Brain pericyte (primary cell): ENCODE results near the gene PDS5A.
"Not testable (repeated sequence)": the region's sequence is repeated elsewhere in the genome, so short reads cannot be mapped to it uniquely, and the experiment has no call there.

Experiments
- DNase-seq: peaks from one replicate; pipeline ENCODE4 v3.0.0-alpha.2; 2012; ENCODE audit warnings: low read depth, low spot score

PDS5A gene

DNA sequence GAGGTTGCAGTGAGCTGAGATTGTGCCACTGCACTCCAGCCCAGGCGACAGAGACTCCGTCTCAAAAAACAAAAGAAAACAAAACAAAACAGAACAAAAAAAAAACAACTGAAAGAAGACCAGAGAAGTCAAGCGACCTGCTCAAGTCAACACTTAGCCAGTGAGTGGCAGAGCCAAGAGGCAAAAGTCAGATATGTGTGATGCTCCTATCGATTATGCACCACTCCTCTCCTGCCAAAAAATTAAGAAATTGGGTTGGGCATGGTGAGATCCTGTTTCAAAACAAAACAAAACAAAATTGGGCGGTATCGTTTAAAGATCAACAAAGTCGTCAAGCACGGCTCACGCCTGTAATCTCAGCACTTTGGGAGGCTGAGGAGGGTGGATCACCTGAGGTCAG lies 137.7 kb downstream of the PDS5A start:
- no peak for DNase-seq

DNA sequence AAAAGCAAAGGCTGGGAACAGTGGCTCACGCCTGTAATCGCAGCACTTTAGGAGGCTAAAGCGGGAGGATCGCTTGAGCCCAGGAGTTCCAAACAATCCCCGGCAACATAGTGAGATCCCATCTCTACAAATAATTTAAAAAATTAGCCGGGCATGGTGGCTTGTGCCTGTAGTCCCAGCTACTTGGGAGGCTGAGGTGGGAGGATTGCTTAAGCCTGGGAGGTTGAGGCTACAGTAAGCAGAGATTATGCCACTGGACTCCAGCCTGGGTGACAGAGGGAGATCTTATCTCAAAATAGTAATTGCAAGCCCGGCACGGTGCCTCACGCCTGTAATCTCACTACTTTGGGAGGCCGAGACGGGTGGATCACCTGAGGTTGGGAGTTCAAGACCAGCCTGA lies 139.3 kb downstream of the PDS5A start:
- DNase-seq: not testable (repeated sequence)

DNA sequence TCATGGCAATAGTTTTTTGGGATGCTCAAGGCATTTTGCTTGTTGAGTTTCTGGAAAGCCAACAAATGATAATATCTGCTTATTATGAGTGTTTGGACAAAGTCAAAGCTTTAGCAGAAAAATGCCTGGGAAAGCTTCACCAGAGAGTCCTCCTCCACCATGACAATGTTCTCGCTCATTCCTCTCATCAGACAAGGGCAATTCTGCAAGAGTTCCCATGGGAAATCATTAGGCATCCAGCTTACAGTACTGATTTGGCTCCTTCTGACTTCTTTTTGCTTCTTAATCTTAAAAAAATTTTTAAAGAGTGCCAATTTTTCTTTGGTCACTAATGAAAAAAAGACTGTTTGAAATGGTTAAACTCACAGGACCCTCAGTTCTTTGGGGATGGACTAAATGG lies 143.4 kb downstream of the PDS5A start:
- DNase-seq: no peak

DNA sequence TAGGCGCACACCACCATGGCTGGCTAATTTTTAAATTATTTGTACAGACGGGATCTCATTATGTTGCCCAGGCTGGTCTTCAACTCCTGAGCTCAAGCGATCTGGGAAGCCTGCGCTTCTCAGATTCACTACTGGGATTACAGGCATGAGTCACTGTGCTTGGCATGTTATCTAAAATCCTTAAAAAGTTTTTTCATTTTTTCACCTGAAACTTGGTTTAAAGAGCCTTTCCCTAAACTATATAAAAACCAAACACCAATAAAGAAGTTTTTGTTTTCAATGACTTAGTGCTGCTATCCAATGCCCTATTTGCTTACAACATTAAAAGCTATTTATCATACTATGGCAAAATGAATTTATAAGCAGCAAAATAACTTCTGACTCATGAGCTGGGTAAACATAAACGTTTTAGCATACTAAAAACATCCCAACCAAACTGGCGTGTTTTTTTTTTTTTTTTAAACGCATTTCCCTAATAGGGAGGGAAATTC lies 151.9 kb downstream of the PDS5A start:
- DNase-seq: no peak

DNA sequence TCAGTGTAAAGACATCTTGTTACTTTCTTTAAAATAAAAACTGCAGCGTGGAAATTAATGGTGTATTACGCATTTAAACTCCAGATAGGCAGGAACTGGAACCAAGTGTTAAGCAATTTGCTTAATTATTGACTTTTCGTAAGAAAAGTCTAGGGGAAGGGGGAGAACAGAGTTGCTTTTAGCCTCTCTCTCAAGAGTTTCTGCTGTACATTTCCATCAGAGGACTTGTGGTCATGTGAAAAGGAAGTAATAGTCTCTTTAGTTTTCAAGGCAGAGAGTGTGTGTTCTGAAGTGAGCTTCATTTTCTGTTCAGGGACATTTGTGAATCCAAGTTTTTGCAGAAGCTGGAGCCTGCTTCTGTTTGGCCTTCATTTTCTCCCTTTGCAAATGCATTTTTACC lies 152.6 kb downstream of the PDS5A start:
- no peak for DNase-seq

DNA sequence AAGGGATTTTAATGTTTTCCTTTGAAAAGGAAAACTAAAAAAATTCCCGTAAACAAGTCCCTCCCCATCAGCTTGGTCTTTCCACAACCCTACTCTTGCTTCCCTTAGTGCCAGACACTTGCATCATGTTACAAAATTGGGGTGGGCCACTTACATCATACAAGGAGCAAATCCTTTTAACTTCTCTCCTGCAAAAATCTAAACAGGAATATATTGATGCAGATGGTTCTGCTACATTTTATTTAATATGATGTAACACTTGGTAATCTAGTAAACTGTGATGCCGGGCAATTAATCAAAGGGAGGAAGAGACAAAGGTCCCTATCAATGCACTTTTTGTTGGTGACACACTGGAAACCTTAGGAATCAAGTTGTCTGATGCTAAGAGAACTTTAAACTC lies 154.5 kb downstream of the PDS5A start:
- no peak for DNase-seq

DNA sequence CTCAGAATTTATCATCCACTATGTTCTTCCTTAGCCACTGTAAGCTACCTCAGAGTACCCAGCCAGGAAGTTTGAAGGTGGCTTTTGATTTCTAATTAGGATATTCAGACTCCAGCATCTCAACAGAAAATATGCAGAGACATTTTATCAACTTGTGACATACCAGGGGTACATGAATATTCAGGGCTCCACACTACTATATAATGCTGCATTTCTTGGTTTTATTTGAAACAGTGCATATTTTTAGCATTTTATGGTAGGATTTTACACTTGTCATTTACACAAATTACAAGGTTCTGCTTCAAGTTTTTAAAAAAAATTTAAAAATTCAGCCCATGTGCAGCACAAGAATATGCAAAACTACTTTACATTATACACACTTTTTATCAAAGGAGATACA lies 155.0 kb downstream of the PDS5A start:
- no peak for DNase-seq

DNA sequence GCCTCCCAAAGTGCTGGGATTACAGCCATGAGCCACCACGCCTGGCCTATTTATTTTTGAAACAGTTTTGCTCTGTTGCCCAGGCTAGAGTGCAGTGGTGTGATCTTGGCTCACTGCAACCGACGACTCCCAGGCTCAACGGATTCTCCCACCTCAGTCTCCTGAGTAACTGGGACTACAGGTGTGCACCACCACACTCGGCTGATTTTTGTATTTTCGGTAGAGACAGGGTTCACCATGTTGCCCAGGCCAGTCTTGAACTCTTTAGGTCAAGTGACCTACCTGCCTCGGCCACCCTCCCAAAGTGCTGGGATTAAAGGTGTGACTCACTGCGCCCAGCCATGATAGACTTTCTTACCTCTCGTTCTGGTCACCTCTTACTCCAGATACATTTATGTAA lies 155.8 kb downstream of the PDS5A start:
- no peak for DNase-seq

DNA sequence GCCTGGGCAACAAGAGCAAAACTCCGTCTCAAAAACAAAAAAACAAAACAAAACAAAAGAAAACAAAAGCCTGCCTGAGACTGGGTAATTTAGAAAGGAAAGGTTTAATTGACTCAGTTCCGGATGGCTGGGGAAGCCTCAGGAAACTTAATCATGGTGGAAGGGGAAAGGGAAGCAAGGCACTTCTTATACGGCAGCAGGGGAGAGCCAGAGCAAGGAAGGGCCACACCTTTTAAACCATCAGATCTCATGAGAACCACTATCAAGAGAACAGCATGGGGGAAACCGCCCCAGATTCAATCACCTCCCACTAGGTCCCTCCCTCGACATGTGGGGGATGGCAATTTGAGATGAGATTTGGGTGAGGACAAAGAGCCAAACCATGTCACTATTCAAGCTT lies 157.5 kb downstream of the PDS5A start:
- no peak for DNase-seq

DNA sequence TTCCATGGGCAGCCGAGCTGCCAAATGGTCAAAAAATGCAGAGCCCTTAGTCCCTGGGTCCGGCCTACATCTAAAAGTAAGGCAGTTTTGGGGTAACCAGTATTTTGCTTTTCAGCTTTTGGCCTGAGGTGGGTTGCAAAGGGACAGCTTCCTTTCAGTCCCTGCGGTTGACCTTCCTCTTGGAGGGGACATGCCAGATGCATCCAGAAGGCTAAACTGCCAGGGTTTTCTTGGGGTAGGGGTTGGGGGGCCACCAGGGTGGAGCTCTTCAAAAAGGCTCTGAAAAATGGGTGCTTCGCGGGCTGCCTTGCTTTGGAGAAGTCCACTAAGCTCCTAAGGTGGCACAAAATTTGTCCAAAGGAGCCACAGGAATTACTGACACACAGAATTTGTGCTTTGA lies 159.1 kb downstream of the PDS5A start:
- no peak for DNase-seq

DNA sequence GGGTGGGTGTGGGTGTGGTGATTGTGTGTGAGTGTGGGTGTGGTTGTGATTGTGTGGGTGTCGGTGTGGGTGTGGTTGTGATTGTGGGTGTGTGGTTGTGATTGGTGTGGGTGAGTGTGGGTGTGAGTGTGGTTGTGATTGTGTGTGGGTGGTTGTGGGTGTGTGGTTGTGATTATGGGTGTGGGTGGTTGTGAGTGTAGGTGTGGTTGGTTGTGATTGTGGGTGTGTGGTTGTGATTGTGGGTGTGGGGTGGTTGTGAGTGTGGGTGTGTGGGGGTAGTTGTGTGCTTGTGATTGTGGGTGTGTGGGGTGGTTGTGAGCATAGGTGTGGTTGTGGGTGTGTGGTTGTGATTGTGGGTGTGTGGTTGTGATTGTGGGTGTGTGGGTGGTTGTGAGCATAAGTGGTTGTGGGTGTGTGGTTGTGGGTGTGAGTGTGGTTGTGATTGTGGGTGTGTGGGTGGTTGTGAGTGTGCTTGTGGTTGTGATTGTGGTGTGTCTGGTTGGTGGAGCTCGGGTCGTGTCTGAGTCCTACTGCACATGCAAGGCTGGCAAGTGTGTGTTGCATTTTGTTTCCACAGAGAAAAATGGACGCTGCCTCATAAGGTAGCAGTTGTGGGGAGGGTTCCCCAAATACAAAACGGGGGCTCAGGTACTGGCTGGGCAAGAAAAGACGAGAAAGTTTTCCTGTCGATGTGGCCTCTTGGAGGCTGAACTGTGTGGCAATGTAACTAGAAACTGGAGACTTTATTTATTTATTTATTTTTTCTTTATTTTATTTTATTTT lies 163.1 kb downstream of the PDS5A start:
- DNase-seq: no peak

DNA sequence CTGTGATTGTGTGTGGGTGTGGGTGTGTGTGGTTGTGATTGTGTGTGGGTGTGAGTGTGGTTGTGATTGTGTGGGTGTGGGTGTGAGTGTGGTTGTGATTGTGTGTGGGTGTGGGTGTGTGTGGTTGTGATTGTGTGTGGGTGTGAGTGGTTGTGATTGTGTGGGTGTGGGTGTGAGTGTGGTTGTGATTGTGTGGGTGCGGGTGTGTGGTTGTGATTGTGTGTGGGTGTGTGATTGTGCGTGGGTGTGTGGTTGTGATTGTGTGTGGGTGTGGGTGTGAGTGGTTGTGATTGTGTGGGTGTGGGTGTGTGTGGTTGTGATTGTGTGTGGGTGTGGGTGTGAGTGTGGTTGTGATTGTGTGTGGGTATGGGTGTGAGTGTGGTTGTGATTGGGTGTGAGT lies 163.9 kb downstream of the PDS5A start:
- not testable (repeated sequence) for DNase-seq

DNA sequence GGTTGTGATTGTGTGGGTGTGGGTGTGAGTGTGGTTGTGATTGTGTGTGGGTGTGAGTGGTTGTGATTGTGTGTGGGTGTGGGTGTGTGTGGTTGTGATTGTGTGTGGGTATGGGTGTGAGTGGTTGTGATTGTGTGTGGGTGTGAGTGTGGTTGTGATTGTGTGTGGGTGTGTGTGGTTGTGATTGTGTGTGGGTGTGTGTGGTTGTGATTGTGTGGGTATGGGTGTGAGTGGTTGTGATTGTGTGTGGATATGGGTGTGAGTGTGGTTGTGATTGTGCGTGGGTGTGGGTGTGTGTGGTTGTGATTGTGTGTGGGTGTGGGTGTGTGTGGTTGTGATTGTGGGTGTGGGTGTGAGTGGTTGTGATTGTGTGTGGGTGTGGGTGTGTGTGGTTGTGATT lies 164.7 kb downstream of the PDS5A start:
- not testable (repeated sequence) for DNase-seq

DNA sequence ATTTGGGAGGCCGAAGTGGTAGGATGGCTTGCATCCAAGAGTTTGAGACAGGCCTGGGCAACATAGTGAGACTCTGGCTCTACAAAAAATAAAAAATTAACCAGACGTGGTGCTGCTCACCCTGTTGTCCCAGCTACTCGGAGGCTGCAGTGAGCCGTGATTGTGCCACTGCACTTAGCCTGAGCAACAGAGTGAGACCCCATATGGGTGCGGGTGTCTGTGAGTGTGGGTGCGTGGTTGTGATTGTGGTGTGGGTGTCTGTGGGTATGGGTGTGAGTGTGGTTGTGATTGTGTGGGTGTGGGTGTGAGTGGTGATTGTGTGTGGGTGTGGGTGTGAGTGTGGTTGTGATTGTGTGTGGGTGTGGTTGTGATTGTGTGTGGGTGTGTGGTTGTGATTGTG lies 165.2 kb downstream of the PDS5A start:
- DNase-seq: no peak

DNA sequence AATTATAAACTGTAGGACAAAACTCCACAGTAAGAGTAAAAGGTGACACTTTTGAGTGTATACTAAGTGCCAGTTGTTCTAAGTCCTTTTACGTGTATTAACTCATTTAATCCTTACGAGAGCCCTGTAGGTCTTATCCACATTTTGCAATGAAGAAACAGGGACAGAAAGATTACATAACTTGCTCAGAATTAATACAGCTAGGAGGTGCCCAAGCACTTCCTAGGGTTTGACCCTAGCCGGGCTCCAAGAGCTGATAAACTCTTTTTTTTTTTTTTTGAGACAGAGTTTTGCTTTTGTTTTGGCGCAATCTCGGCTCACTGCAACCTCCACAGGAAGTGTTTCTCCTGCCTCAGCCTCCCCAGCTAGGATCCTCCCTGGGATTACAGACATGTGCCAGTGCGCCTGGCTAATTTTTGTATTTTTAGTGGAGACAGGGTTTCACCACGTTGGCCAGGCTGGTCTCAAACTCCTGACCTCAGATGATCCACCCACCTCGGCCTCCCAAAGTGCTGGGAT lies 169.4 kb downstream of the PDS5A start:
- DNase-seq: no peak

DNA sequence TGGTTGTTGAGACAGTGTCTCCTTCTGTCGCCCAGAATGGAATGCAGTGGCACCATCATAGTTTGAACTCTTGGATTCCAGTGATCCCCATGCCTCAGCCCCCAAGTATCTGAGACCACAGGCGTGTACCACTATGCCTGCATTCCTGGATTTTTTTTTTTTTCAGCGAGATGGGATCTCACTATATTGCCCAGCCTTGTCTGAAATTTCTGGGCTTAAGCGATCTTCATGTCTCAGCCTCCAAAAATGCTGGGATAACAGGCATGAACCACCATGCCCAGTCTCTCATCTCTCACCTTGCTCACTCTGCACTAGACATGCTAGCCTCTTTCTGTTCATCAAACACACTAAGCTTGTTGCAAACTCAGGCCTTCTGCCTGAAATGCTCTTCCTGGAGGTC lies 175.7 kb downstream of the PDS5A start:
- DNase-seq: no peak

DNA sequence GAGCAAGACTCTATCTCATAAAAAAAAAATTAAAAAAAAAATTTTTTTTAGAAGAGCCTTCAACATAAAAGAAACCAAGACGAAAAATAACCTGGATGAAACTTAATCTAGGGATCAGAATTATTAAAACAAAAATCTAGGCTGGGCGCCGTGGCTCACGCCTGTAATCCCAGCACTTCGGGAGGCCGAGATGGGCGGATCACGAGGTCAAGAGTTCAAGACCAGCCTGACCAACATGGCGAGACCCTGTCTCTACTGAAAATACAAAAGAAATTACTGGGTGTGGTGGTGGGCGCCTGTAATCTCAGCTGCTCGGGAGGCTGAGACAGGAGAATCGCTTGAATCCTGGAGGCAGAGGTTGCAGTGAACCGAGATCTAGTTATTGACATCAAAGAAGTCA lies 184.7 kb downstream of the PDS5A start:
- not testable (repeated sequence) for DNase-seq

DNA sequence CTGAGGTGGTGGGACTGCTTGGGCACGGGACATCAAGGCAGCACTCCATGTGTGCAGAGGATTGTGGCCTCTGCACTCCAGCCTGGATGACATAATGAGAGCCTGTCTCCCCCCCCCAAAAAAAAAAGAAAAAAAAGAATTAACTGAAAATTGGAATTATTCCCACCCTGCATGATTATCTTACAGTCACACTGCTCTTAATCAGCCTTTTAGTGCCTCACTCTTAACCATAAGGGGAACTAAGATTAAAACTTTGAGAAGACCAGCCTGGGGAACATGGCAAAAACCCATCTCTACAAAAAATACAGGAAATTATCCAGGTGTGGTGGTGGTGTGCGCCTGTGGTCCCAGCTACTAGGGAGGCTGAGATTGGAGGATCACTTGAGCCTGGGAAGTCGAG lies 185.2 kb downstream of the PDS5A start:
- DNase-seq: no peak

DNA sequence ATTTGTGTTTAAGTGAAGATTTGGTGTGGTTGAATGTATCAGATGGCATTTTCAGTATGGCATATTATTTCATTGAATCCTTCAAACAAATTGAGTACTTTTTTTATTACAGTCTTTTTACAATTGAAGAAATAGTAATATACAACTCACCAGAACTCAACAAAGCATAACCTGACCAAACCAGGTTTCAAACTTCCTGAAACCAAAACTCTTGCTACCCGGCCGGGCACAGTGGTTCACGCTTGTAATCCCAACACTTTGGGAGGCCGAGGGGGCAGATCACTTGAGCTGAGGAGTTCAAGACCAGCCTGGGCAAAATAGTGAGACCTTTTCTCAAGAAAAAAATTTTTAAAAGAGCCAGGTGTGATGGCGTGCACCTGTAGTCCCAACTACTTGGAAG lies 185.6 kb downstream of the PDS5A start:
- DNase-seq: no peak

DNA sequence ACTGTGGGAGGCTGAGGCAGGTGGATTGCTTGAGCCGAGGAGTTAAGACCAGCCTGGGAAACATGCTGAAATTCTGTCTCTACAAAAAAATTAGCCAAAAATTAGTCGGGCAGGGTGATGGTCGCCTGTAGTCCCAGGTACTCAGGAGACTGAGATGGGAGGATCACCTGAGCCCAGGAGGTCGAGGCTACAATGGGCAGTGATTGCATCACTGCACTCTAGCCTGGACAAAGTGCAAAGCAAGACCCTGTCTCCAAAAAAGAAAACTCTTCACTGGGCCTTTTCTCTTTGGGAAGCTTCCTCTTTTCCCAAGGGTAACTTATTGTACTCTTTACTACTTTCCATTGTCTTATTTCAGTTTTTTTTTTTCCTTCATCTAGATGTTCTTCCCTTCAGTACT lies 190.9 kb downstream of the PDS5A start:
- DNase-seq: no peak

DNA sequence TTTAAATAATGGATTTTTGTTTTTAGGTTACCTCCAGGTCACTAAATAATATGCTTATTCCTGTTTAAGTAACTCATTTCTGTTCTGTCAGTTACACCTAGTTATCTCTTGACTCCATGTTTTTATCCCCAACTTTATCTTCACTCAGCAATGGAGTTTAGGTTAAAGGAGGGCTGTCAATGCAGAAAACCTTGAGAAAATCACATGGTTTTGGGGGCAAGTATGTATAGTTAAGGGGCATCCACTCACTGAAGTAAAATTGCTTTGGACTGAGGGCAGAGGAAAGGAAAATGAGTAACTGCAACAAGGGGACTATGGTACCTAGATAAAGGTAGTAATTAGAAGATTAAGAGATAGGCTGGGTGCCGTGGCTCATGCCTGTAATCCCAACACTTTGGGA lies 192.6 kb downstream of the PDS5A start:
- no peak for DNase-seq

DNA sequence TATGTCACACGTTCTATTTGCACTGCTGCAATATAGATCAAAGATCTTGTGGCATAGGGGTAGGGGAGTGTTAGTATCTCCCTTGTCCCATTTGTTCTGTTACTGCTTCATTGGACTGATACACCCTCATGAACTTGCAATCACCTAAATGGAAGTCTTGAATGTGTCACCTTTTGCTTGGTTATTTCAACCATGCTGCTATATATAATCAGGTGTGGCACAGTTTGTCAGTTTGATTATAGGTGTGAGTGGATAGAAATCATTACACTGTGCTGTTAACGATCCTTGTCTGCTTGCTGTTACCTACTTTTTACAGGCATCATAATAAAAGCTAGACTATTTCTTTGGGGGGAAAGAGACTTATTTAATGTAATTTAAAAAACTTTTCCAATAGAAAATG lies 195.7 kb downstream of the PDS5A start:
- not testable (repeated sequence) for DNase-seq
